Right lobe of liver (tissue), 4 donors: ENCODE measurements around the gene VSIG1.

Source experiments
- CTCF ChIP-seq, 4 donors: fragments of 200-600 bp in 3 of 4; fragments of 450-650 bp in 1 of 4; IDR thresholded peaks; one replicate each; pipeline versions ENCODE4 v1.5.1 to v1.8.0; 2016 to 2022; ENCODE audit warnings: antibody characterized with exemption in 4 of 4, mild to moderate bottlenecking in 2 of 4
- POLR2A ChIP-seq: fragments of 450-650 bp; IDR thresholded peaks from one replicate; pipeline ENCODE4 v1.6.1; 2017; ENCODE audit warnings: antibody characterized with exemption, mild to moderate bottlenecking
- donor health status: DM: no; HTN: no; CAD: no.
- donor health status: DM: no; HTN: no; CAD: no.
- donor health status: DM: no; HTN: yes; CAD: no.

- TF ChIP-seq CTCF (IDR thresholded peaks at IDR 0.05) (no peak), POLR2A (no peak)
These were observed 76.4 kb downstream of the VSIG1 start for GRCh38 chrX:108121291-108121690.
